Common myeloid progenitor, CD34-positive (primary cell): Measurements from ENCODE around the gene CACUL1.
"Not testable (repeated sequence)": the region's sequence is repeated elsewhere in the genome, so short reads cannot be mapped to it uniquely, and the experiment has no call there.

Experiments
- CTCF ChIA-PET: fragments of 350-600 bp; sonication (Branson Sonifier 250); formaldehyde crosslinking; loops from one replicate; lab custom pipeline; 2021; ENCODE audit warnings: antibody characterized with exemption; lab: Charles Lee
- POLR2A ChIA-PET: fragments of 350-600 bp; sonication (Branson Sonifier 250); formaldehyde crosslinking; loops from one replicate; lab custom pipeline; 2021; ENCODE audit warnings: antibody characterized with exemption; lab: Charles Lee
- DNase-seq, 3 donors: peaks; one replicate each; pipeline versions ENCODE4 v3.0.0 to v3.0.0-alpha.2; 2013
- H3K27ac ChIP-seq, 2 experiments: 1 replicate in 1 of 2; 2 replicates in 1 of 2; pipeline ENCODE4 v1.7.0; 2013; ENCODE audit warnings: inconsistent platforms in 2 of 2, low read length in 2 of 2, mild to moderate bottlenecking in 2 of 2, low read depth in 1 of 2, moderate library complexity in 1 of 2; ENCODE audit not compliant: severe bottlenecking in 2 of 2, insufficient read depth in 1 of 2, poor library complexity in 1 of 2
- H3K27me3 ChIP-seq, 5 experiments: replicated peaks in 2 of 5; 1 replicate in 3 of 5; 2 replicates in 2 of 5; pipeline versions ENCODE4 v1.6.1 to v1.7.0; 2013; ENCODE audit warnings: low read length in 4 of 5, mild to moderate bottlenecking in 2 of 5, moderate library complexity in 2 of 5, inconsistent platforms in 1 of 5; ENCODE audit not compliant: insufficient read depth in 5 of 5, control insufficient read depth in 4 of 5
- H3K36me3 ChIP-seq, 4 experiments: 1 replicate in 2 of 4; 2 replicates in 2 of 4; pipeline versions ENCODE4 v1.6.1 to v1.7.0; 2013; ENCODE audit warnings: low read length in 3 of 4, control low read depth in 1 of 4, mild to moderate bottlenecking in 1 of 4; ENCODE audit not compliant: control insufficient read depth in 4 of 4, insufficient read depth in 4 of 4
- H3K4me1 ChIP-seq, 4 experiments: 1 replicate in 3 of 4; 2 replicates in 1 of 4; pipeline versions ENCODE4 v1.6.1 to v1.7.1; 2013; ENCODE audit warnings: low read length in 3 of 4, mild to moderate bottlenecking in 3 of 4, control low read depth in 1 of 4, inconsistent platforms in 1 of 4, moderate library complexity in 1 of 4; ENCODE audit not compliant: control insufficient read depth in 4 of 4, insufficient read depth in 4 of 4; ENCODE audit errors: control extremely low read depth in 1 of 4
- H3K4me3 ChIP-seq, 7 experiments: 1 replicate in 4 of 7; 2 replicates in 3 of 7; pipeline versions ENCODE4 v1.5.1 to v1.7.0; 2013; ENCODE audit warnings: mild to moderate bottlenecking in 7 of 7, low read length in 6 of 7, moderate library complexity in 6 of 7, inconsistent platforms in 2 of 7, low read depth in 2 of 7, control low read depth in 1 of 7; ENCODE audit not compliant: insufficient read depth in 4 of 7, control insufficient read depth in 1 of 7; ENCODE audit errors: extremely low read depth in 1 of 7
- H3K9me3 ChIP-seq, 5 experiments: 1 replicate in 4 of 5; 2 replicates in 1 of 5; pipeline versions ENCODE4 v1.6.1 to v1.7.1; 2013; ENCODE audit warnings: low read length in 4 of 5, mild to moderate bottlenecking in 2 of 5, inconsistent platforms in 1 of 5, low read depth in 1 of 5, moderate library complexity in 1 of 5; ENCODE audit not compliant: control insufficient read depth in 4 of 5, insufficient read depth in 2 of 5; ENCODE audit errors: control extremely low read depth in 1 of 5
- WGBS: methylation state at CpG from one replicate; pipeline ENCODE4 v1.1.5; 2013; ENCODE audit not compliant: insufficient coverage; 5-methylcytosine and 5-hydroxymethylcytosine counted together

The CACUL1 gene

GRCh38 chr10:118794971-118795370 is 40.2 kb upstream of the CACUL1 start:
- H3K4me1 ChIP-seq, result peaks cover 0 to 11% (median 4%) of the 10 kb centered on the region in 4 experiments
- H3K27ac ChIP-seq, H3K9me3 ChIP-seq, CTCF ChIA-PET, POLR2A ChIA-PET, DNase-seq, H3K4me3 ChIP-seq, H3K36me3 ChIP-seq: not testable (repeated sequence)
- H3K27me3 ChIP-seq, result peaks cover 0 to 17% (median 4%) of the 10 kb centered on the region in 5 experiments
- WGBS, result 97% methylated on average over 4 of the region's 7 CpGs

GRCh38 chr10:118793545-118793944 is 38.8 kb upstream of the CACUL1 start:
- H3K9me3 ChIP-seq, result no peaks in the 10 kb centered on the region
- ChIA-PET POLR2A (no interaction called here), CTCF (interaction anchor here (1.0 to 2.0 kb wide), 2 partner anchors 10 to 65 kb away, joined by 3 to 5 read pairs; no protein-coding TSS in a partner anchor)
- no peak overlapping the region for H3K4me3 ChIP-seq
- no peaks in the 10 kb centered on the region for H3K36me3 ChIP-seq
- no peak overlapping the region for H3K27ac ChIP-seq
- H3K4me1 ChIP-seq, result peaks cover 0 to 11% (median 4%) of the 10 kb centered on the region in 4 experiments
- no peak for DNase-seq
- peaks cover 0 to 6% (median 4%) of the 10 kb centered on the region in 5 experiments for H3K27me3 ChIP-seq
- 90% methylated on average over 6 of the region's 6 CpGs for WGBS

GRCh38 chr10:118792526-118792925 is 37.8 kb upstream of the CACUL1 start:
- DNase-seq, result peak; percentile 25 to 76 (median 75)
- ChIA-PET CTCF (interaction anchor here (1.1 to 2.0 kb wide), 2 partner anchors 64 to 225 kb away, joined by 3 to 5 read pairs; no protein-coding TSS in a partner anchor), POLR2A (no interaction called here)
- H3K36me3 ChIP-seq, result no peaks in the 10 kb centered on the region
- no peak overlapping the region for H3K4me3 ChIP-seq
- no peaks in the 10 kb centered on the region for H3K9me3 ChIP-seq
- WGBS, result 10% methylated on average over 1 of the region's 1 CpG
- H3K4me1 ChIP-seq, result peaks cover 0 to 11% (median 4%) of the 10 kb centered on the region in 4 experiments
- H3K27me3 ChIP-seq, result no peaks in the 10 kb centered on the region
- no peak overlapping the region for H3K27ac ChIP-seq

GRCh38 chr10:118790058-118790457 is 35.3 kb upstream of the CACUL1 start:
- ChIA-PET POLR2A (no interaction called here), CTCF (interaction anchor here (0.9 kb wide), 1 partner anchor 9 kb away, joined by 3 read pairs; no protein-coding TSS in a partner anchor)
- DNase-seq, result no peak
- H3K27ac ChIP-seq, result no peak overlapping the region
- no peaks in the 10 kb centered on the region for H3K36me3 ChIP-seq
- H3K4me3 ChIP-seq, result no peak overlapping the region
- WGBS, result 88% methylated on average over 4 of the region's 7 CpGs
- no peaks in the 10 kb centered on the region for H3K9me3 ChIP-seq
- peaks cover 0 to 11% (median 4%) of the 10 kb centered on the region in 4 experiments for H3K4me1 ChIP-seq
- H3K27me3 ChIP-seq, result no peaks in the 10 kb centered on the region

- Histone ChIP-seq H3K4me1 (no peaks in the 10 kb centered on the region), H3K9me3 (no peaks in the 10 kb centered on the region), H3K36me3 (no peaks in the 10 kb centered on the region), H3K4me3 (no peak overlapping the region), H3K27ac (no peak overlapping the region), H3K27me3 (no peaks in the 10 kb centered on the region)
- no peak for DNase-seq
- 90% methylated on average over 3 of the region's 5 CpGs for WGBS
- ChIA-PET POLR2A (no interaction called here), CTCF (interaction anchor here (0.6 kb wide), 1 partner anchor 119 kb away, joined by 3 read pairs; no protein-coding TSS in a partner anchor)
Observed at GRCh38 chr10:118785551-118785950, 30.8 kb upstream of the CACUL1 start.

- Histone ChIP-seq H3K27me3 (no peaks in the 10 kb centered on the region), H3K36me3 (no peaks in the 10 kb centered on the region), H3K4me1 (no peaks in the 10 kb centered on the region), H3K4me3 (no peak overlapping the region), H3K27ac (no peak overlapping the region), H3K9me3 (peaks cover 0 to 3% (median 0%) of the 10 kb centered on the region in 5 experiments)
- WGBS, result over 99% methylated on average over 16 of the region's 24 CpGs
- no peak for DNase-seq
- ChIA-PET CTCF (interaction anchor here (0.8 kb wide), 1 partner anchor 10 kb away, joined by 3 read pairs; no protein-coding TSS in a partner anchor), POLR2A (no interaction called here)
Observed at GRCh38 chr10:118783776-118784545, 29.2 kb upstream of the CACUL1 start.

- POLR2A ChIA-PET, H3K4me3 ChIP-seq, H3K4me1 ChIP-seq, H3K9me3 ChIP-seq, H3K36me3 ChIP-seq, H3K27ac ChIP-seq, DNase-seq, H3K27me3 ChIP-seq: not testable (repeated sequence)
- CTCF ChIA-PET, result interaction anchor here (0.8 kb wide), 1 partner anchor 9 kb away, joined by 3 read pairs; no protein-coding TSS in a partner anchor
- 98% methylated on average over 26 of the region's 31 CpGs for WGBS
Observed at GRCh38 chr10:118782916-118783465, 28.2 kb upstream of the CACUL1 start.
